DND-41 (cell line): ENCODE data around the gene THBS3.
"Not testable (repeated sequence)": the region's sequence is repeated elsewhere in the genome, so short reads cannot be mapped to it uniquely, and the experiment has no call there.

ENCODE experiments used
- CTCF ChIP-seq: IDR thresholded peaks from 2 replicates; pipeline ENCODE4 v1.5.1; 2012; ENCODE audit warnings: borderline replicate concordance, low read length, moderate library complexity, mild to moderate bottlenecking; ENCODE audit not compliant: poor library complexity, severe bottlenecking; ENCODE audit errors: extremely low read depth
- EZH2 ChIP-seq: IDR thresholded peaks from 3 replicates; pipeline ENCODE4 v1.6.1; 2012; ENCODE audit warnings: borderline replicate concordance, low read depth, mild to moderate bottlenecking, moderate library complexity, low read length, inconsistent platforms; ENCODE audit not compliant: severe bottlenecking

GRCh38 chr1:155235375-155235774, 27.7 kb upstream of the THBS3 start:
- TF ChIP-seq CTCF, EZH2: not testable (repeated sequence)
